HG02970 (cell line): Measurements from ENCODE around the gene COPA.

Experiments
- ATAC-seq: cut with Tn5 transposase; IDR thresholded peaks from one replicate; pipeline ENCODE4 v1.9.1; 2021; ENCODE audit warnings: mild to moderate bottlenecking, moderate library complexity, moderate number of reproducible peaks; ENCODE audit not compliant: unreplicated experiment, low FRiP score

COPA gene

GRCh38 chr1:160243767-160244166, 99.3 kb downstream of the COPA start:
- ATAC-seq, result no peak

- ATAC-seq, result no peak
Observed at GRCh38 chr1:160239582-160240299, 103.3 kb downstream of the COPA start.
